WTC11 (cell line): ENCODE measurements around the gene GLMN. TPM values are rescaled to one million over a fixed set of nuclear protein-coding genes. Genes with fewer than 3 reads are reported as not detected.

Experiments used
- AFF4 ChIP-seq: sonication (generic); formaldehyde crosslinking; IDR thresholded peaks from 2 replicates; pipeline ENCODE4 v1.8.1; 2023; ENCODE audit warnings: mild to moderate bottlenecking, missing genetic modification reagents, borderline replicate concordance
- AR ChIP-seq: fragments of 250-450 bp; sonication (Bioruptor Pico); IDR thresholded peaks from 2 replicates; pipeline ENCODE4 v1.9.0; 2021; ENCODE audit warnings: mild to moderate bottlenecking
- ATF3 ChIP-seq: sonication (generic); formaldehyde crosslinking; conservative IDR thresholded peaks from 2 replicates; pipeline ENCODE4 v1.8.1; 2022; ENCODE audit warnings: mild to moderate bottlenecking, missing genetic modification reagents
- ATF6 ChIP-seq: sonication (generic); formaldehyde crosslinking; IDR thresholded peaks from 2 replicates; pipeline ENCODE4 v1.8.1; 2023; ENCODE audit warnings: mild to moderate bottlenecking, missing genetic modification reagents
- CREM ChIP-seq: sonication (generic); formaldehyde crosslinking; IDR thresholded peaks from 2 replicates; pipeline ENCODE4 v1.8.1; 2022; ENCODE audit warnings: mild to moderate bottlenecking, missing genetic modification reagents, moderate library complexity
- ETV6 ChIP-seq: sonication (generic); formaldehyde crosslinking; IDR thresholded peaks from 2 replicates; pipeline ENCODE4 v1.8.1; 2022; ENCODE audit warnings: mild to moderate bottlenecking, missing genetic modification reagents
- FOXJ3 ChIP-seq: sonication (generic); formaldehyde crosslinking; IDR thresholded peaks from 2 replicates; pipeline ENCODE4 v1.9.0; 2021; ENCODE audit warnings: missing genetic modification reagents, mild to moderate bottlenecking, borderline replicate concordance
- IRF1 ChIP-seq: sonication (generic); formaldehyde crosslinking; IDR thresholded peaks from 2 replicates; pipeline ENCODE4 v1.8.0; 2023; ENCODE audit warnings: missing genetic modification reagents
- MAX ChIP-seq: sonication (generic); formaldehyde crosslinking; IDR thresholded peaks from 2 replicates; pipeline ENCODE4 v1.8.0; 2022; ENCODE audit warnings: mild to moderate bottlenecking, missing genetic modification reagents
- PRDM15 ChIP-seq: sonication (generic); formaldehyde crosslinking; IDR thresholded peaks from 2 replicates; pipeline ENCODE4 v1.8.0; 2022; ENCODE audit warnings: missing genetic modification reagents
- SOX15 ChIP-seq: fragments of 250-450 bp; sonication (Bioruptor Pico); IDR thresholded peaks from 2 replicates; pipeline ENCODE4 v1.9.0; 2021; ENCODE audit warnings: mild to moderate bottlenecking
- ZNF121 ChIP-seq: sonication (generic); formaldehyde crosslinking; IDR thresholded peaks from 2 replicates; pipeline ENCODE4 v1.8.0; 2023; ENCODE audit warnings: missing genetic modification reagents
- ZNF281 ChIP-seq: sonication (generic); formaldehyde crosslinking; IDR thresholded peaks from 2 replicates; pipeline ENCODE4 v1.8.0; 2023; ENCODE audit warnings: mild to moderate bottlenecking, missing genetic modification reagents
- ZNF423 ChIP-seq: fragments of 250-450 bp; sonication (Bioruptor Pico); IDR thresholded peaks from 2 replicates; pipeline ENCODE4 v2.1.2; 2022; ENCODE audit warnings: mild to moderate bottlenecking, moderate library complexity
- ZNF512 ChIP-seq: sonication (generic); formaldehyde crosslinking; IDR thresholded peaks from 2 replicates; pipeline ENCODE4 v1.8.1; 2022; ENCODE audit warnings: missing genetic modification reagents, borderline replicate concordance
- total RNA-seq: library from RNA; stranded (reverse); gene quantifications from 3 replicates; pipeline ENCODE4 v1.2.3, GENCODE V29; 2021

GLMN gene
- total RNA-seq, 1 experiment from 2014 or later, result 20.9 TPM

GRCh38 chr1:92298573-92299476 is at the start of gene GLMN, which contains the start of gene RPAP2 (continued):
- TF ChIP-seq AFF4 (no peak), ATF6 (CRISPR knock-in tag) (no peak), PRDM15 (CRISPR knock-in tag) (no peak), SOX15 (CRISPR knock-in tag) (no peak), ZNF281 (CRISPR knock-in tag) (0 out of 2 replicates have a peak, but pooled peaks have one; percentile 49), AR (CRISPR knock-in tag) (no peak), IRF1 (CRISPR knock-in tag) (0 out of 2 replicates have a peak, but pooled peaks have one; percentile 39), ZNF423 (CRISPR knock-in tag) (no peak), MAX (CRISPR knock-in tag) (peak; percentile 62; the same call in 1 of the 2 replicates), ZNF512 (no peak), ATF3 (CRISPR knock-in tag) (no peak), ZNF121 (no peak), ETV6 (CRISPR knock-in tag) (0 out of 2 replicates have a peak, but pooled peaks have one; percentile 38), CREM (CRISPR knock-in tag) (peak; percentile 63; the same call in 1 of the 2 replicates), FOXJ3 (CRISPR knock-in tag) (no peak)
